B cell (primary cell): Measurements from ENCODE around the gene KHK. TPM values are rescaled to one million over a fixed set of nuclear protein-coding genes. Genes with fewer than 3 reads are reported as not detected.

Experiments used
- ATAC-seq: fragments of 200-7000 bp; cut with Tn5 transposase; one replicate; pipeline ENCODE4 v1.10.0; 2021; ENCODE audit warnings: low read depth, mild to moderate bottlenecking, moderate number of reproducible peaks, moderate library complexity
- CTCF ChIA-PET: fragments of 350-600 bp; sonication (Branson Sonifier 250); formaldehyde crosslinking; loops from one replicate; lab custom pipeline; 2021; ENCODE audit warnings: antibody characterized with exemption, inconsistent platforms; lab: Charles Lee
- POLR2A ChIA-PET: fragments of 350-600 bp; sonication (Branson Sonifier 250); formaldehyde crosslinking; loops from one replicate; lab custom pipeline; 2021; ENCODE audit warnings: antibody characterized with exemption; lab: Charles Lee
- DNase-seq: peaks from one replicate; pipeline ENCODE4 v3.0.0; 2013
- H2AFZ ChIP-seq: 2 replicates; pipeline ENCODE4 v1.6.1; 2012; ENCODE audit warnings: mild to moderate bottlenecking, low read depth, low read length; ENCODE audit not compliant: insufficient read depth, poor library complexity, severe bottlenecking
- H3K27ac ChIP-seq, 2 donors: 1 replicate in 1 of 2; 2 replicates in 1 of 2; pipeline ENCODE4 v1.5.1; 2012 to 2013; ENCODE audit warnings: low read length in 2 of 2, mild to moderate bottlenecking in 2 of 2, moderate library complexity in 1 of 2
- H3K27me3 ChIP-seq, 4 experiments: fragments of 200-600 bp in 1 of 4; sonication (generic) in 1 of 4; replicated peaks in 1 of 4; 1 replicate in 2 of 4; 2 replicates in 2 of 4; pipeline versions ENCODE4 v1.6.1 to v1.7.0; 2013 to 2016; ENCODE audit warnings: low read length in 3 of 4, mild to moderate bottlenecking in 2 of 4, mixed read lengths in 1 of 4, moderate library complexity in 1 of 4; ENCODE audit not compliant: insufficient read depth in 4 of 4, control insufficient read depth in 3 of 4; ENCODE audit errors: control extremely low read depth in 1 of 4
- H3K36me3 ChIP-seq, 2 experiments: replicated peaks in 1 of 2; 1 replicate in 1 of 2; 2 replicates in 1 of 2; pipeline versions ENCODE4 v1.6.1 to v1.7.1; 2013; ENCODE audit warnings: low read length in 1 of 2; ENCODE audit not compliant: insufficient read depth in 2 of 2, control insufficient read depth in 1 of 2; ENCODE audit errors: control extremely low read depth in 1 of 2, extremely low read depth in 1 of 2
- H3K4me1 ChIP-seq, 2 donors: fragments of 200-600 bp in 1 of 2; sonication (generic) in 1 of 2; 1 replicate in 1 of 2; 2 replicates in 1 of 2; pipeline versions ENCODE4 v1.5.1 to v1.6.1; 2013 to 2017; ENCODE audit warnings: low read length in 2 of 2; ENCODE audit not compliant: control insufficient read depth in 2 of 2, insufficient read depth in 2 of 2
- H3K4me2 ChIP-seq: replicated peaks from 2 replicates; pipeline ENCODE3; 2012; ENCODE audit warnings: mild to moderate bottlenecking, low read depth, low read length; ENCODE audit not compliant: poor library complexity, severe bottlenecking
- H3K4me3 ChIP-seq, 5 experiments: fragments of 200-600 bp in 1 of 5; sonication (generic) in 1 of 5; 1 replicate in 3 of 5; 2 replicates in 2 of 5; pipeline versions ENCODE4 v1.5.1 to v1.7.0; 2011 to 2016; ENCODE audit warnings: low read length in 4 of 5, mild to moderate bottlenecking in 4 of 5, low read depth in 2 of 5, control low read depth in 1 of 5, moderate library complexity in 1 of 5; ENCODE audit not compliant: insufficient read depth in 1 of 5; ENCODE audit errors: control extremely low read depth in 1 of 5, extremely low read depth in 1 of 5
- H3K79me2 ChIP-seq: fragments of 200-600 bp; sonication (generic); one replicate; pipeline ENCODE4 v1.6.0; 2016; ENCODE audit warnings: low read length; ENCODE audit not compliant: control insufficient read depth, insufficient read depth
- H3K9ac ChIP-seq: fragments of 200-600 bp; sonication (generic); 2 replicates; pipeline ENCODE4 v1.6.1; 2017; ENCODE audit warnings: mild to moderate bottlenecking, low read length, moderate library complexity
- H3K9me3 ChIP-seq, 3 donors: one replicate each; pipeline versions ENCODE4 v1.6.1 to v1.7.1; 2013; ENCODE audit warnings: low read length in 2 of 3; ENCODE audit not compliant: control insufficient read depth in 2 of 3, insufficient read depth in 1 of 3; ENCODE audit errors: control extremely low read depth in 1 of 3
- H4K20me1 ChIP-seq: 2 replicates; pipeline ENCODE4 v1.6.0; 2012; ENCODE audit warnings: mild to moderate bottlenecking, low read length; ENCODE audit not compliant: insufficient read depth, control insufficient read depth, poor library complexity, severe bottlenecking
- H3K27ac Mint-ChIP-seq: one replicate; pipeline ENCODE4 v1.8.0; 2021; ENCODE audit warnings: mixed read lengths
- H3K27me3 Mint-ChIP-seq: one replicate; pipeline ENCODE4 v1.8.0; 2021; ENCODE audit warnings: mixed read lengths
- H3K4me1 Mint-ChIP-seq: one replicate; pipeline ENCODE4 v1.8.0; 2021; ENCODE audit warnings: mixed read lengths
- H3K4me3 Mint-ChIP-seq: one replicate; pipeline ENCODE4 v1.8.0; 2021; ENCODE audit warnings: mixed read lengths
- H3K9me3 Mint-ChIP-seq: one replicate; pipeline ENCODE4 v1.8.0; 2022; ENCODE audit warnings: mixed read lengths; ENCODE audit not compliant: insufficient read depth
- EZH2 ChIP-seq: IDR thresholded peaks from 2 replicates; pipeline ENCODE4 v1.6.1; 2012; ENCODE audit warnings: borderline replicate concordance, low read depth, mild to moderate bottlenecking, moderate library complexity, low read length; ENCODE audit not compliant: insufficient read depth, poor library complexity, severe bottlenecking
- WGBS: methylation state at CpG from one replicate; pipeline ENCODE4 v1.1.5; 2013; ENCODE audit warnings: missing lambda C conversion rate; ENCODE audit not compliant: insufficient coverage; 5-methylcytosine and 5-hydroxymethylcytosine counted together
- intact Hi-C: fragments of 100-400 bp; cut with micrococcal nuclease; formaldehyde crosslinking; loops from one replicate; pipeline ENCODE4 v1.10.0; 2022
- polyA plus RNA-seq: library from polyadenylated mRNA; depleted of rRNA; stranded (reverse); fragments of >200 nt; gene quantifications from 2 replicates; pipeline ENCODE4 v1.2.3, GENCODE V29; 2012
- total RNA-seq, 2 donors: library from RNA; stranded (reverse); fragments of 120-200 nt in 1 of 2; gene quantifications; 1 replicate in 1 of 2; 2 replicates in 1 of 2; pipeline versions ENCODE4 v1.2.3 to v1.2.4, GENCODE V29; 2013 to 2022
- TF ChIP-seq, protein P1 (sequence below): fragments of 200-600 bp; IDR thresholded peaks from one replicate; pipeline ENCODE4 v1.8.0; 2022; ENCODE audit warnings: antibody characterized with exemption, mild to moderate bottlenecking

The KHK gene
- total and polyA plus RNA-seq, 2 donors (not counting 1 experiment from before 2014, with no cell fraction given) = 3.3 to 4.0 TPM

DNA sequence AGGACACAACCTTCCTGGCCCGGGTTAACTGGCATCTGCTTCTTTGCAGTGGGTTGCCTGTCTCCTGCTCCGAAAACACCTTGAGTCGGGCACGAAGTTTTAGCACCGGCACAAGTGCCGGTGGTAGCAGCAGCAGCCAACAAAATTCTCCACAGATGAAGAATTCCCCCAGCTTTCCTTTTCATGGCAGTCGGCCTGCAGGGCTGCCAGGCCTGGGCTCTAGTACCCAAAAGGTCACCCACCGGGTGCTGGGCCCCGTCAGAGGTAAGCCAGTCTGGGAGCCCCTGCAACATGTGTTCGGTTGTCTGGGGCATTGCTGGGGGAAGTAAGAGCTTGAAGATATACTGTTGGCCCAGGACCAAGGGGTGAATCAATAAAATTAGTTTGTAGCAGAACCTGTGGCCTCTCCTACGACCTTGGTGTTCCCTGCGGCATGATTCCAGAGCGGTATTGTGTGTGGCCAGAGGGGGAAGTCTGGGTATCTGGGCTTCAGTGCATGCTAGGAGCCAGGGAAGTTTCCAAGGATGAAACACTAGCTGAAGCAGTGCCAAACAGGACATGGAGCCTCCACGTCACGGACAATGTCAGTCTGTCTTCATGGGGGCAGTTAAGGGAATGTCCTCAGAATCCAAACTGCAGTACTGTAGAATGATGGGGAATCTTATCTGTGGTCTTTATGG, 27.3 kb upstream of the KHK start:
- Mint-ChIP-seq H3K4me3 (no peak overlapping the region), H3K9me3 (no peaks in the 10 kb centered on the region)
- intact Hi-C loops = no loop called here

DNA sequence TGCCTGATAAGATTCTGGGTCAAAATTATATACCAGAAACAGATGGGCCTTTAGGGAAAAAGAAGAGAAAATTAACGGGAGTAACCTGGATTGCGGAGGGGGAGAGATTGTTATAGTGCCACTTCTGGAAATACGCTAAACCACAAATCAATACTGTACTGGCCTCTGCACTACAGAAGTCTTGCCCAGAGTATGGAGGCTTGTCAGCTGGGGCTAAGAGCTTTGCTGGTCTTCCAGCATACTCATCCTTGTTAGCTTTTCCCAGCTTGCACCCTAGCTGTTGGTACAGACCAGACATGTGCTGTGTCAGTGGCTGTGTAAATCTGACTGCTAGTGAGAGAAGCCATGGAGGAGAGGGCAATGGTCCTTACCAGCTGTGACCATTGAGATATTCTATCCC, 26.2 kb upstream of the KHK start:
- no peak overlapping the region for H3K4me3 Mint-ChIP-seq
- no peaks in the 10 kb centered on the region for H3K27me3 Mint-ChIP-seq

More for the DNA sequence above, 27.3 kb upstream of the KHK start:
- ATAC-seq (no peak), DNase-seq (no peak)
- peaks cover 0 to 26% of the 10 kb centered on the region in 2 experiments for H3K36me3 ChIP-seq
- H3K79me2 ChIP-seq = no peaks in the 10 kb centered on the region
- no peaks in the 10 kb centered on the region for H3K4me1 ChIP-seq
- H3K9me3 ChIP-seq = no peaks in the 10 kb centered on the region
- H3K27ac Mint-ChIP-seq = no peak overlapping the region
- no peak overlapping the region for H3K27ac ChIP-seq
- H3K4me1 Mint-ChIP-seq = no peaks in the 10 kb centered on the region
- POLR2A ChIA-PET = no interaction called here
- no peak overlapping the region for H2AFZ ChIP-seq
- CTCF ChIA-PET = interaction anchor here (1.2 kb wide), 1 partner anchor 9 kb away, joined by 3 read pairs; no protein-coding TSS in a partner anchor
- TF ChIP-seq, protein P1, sequence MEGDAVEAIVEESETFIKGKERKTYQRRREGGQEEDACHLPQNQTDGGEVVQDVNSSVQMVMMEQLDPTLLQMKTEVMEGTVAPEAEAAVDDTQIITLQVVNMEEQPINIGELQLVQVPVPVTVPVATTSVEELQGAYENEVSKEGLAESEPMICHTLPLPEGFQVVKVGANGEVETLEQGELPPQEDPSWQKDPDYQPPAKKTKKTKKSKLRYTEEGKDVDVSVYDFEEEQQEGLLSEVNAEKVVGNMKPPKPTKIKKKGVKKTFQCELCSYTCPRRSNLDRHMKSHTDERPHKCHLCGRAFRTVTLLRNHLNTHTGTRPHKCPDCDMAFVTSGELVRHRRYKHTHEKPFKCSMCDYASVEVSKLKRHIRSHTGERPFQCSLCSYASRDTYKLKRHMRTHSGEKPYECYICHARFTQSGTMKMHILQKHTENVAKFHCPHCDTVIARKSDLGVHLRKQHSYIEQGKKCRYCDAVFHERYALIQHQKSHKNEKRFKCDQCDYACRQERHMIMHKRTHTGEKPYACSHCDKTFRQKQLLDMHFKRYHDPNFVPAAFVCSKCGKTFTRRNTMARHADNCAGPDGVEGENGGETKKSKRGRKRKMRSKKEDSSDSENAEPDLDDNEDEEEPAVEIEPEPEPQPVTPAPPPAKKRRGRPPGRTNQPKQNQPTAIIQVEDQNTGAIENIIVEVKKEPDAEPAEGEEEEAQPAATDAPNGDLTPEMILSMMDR = no peak
- no peak for TF ChIP-seq EZH2
- WGBS = 99% methylated on average over 14 of the region's 15 CpGs
- H3K27me3 Mint-ChIP-seq = no peaks in the 10 kb centered on the region
- H3K4me3 ChIP-seq = no peak overlapping the region
- H3K4me2 ChIP-seq = no peak overlapping the region
- H4K20me1 ChIP-seq = no peaks in the 10 kb centered on the region
- no peak overlapping the region for H3K9ac ChIP-seq
- no peaks in the 10 kb centered on the region for H3K27me3 ChIP-seq

More for the DNA sequence above, 26.2 kb upstream of the KHK start:
- Mint-ChIP-seq H3K9me3 (no peaks in the 10 kb centered on the region), H3K27ac (no peak overlapping the region), H3K4me1 (peaks cover 1% of the 10 kb centered on the region)
- no peak overlapping the region for H3K4me2 ChIP-seq
- H3K27ac ChIP-seq = no peak overlapping the region
- no CpG with 5 or more reads among the region's 3 CpGs for WGBS
- no peaks in the 10 kb centered on the region for H4K20me1 ChIP-seq
- H3K36me3 ChIP-seq = peaks cover 0 to 21% of the 10 kb centered on the region in 2 experiments
- H3K9me3 ChIP-seq = no peaks in the 10 kb centered on the region
- no peak for TF ChIP-seq EZH2
- TF ChIP-seq, protein P1 = no peak
- H3K4me3 ChIP-seq = no peak overlapping the region
- ATAC-seq = no peak
- ChIA-PET POLR2A (no interaction called here), CTCF (no interaction called here)
- no peaks in the 10 kb centered on the region for H3K27me3 ChIP-seq
- no peaks in the 10 kb centered on the region for H3K79me2 ChIP-seq
- no peaks in the 10 kb centered on the region for H3K4me1 ChIP-seq
- intact Hi-C loops = no loop called here
- H3K9ac ChIP-seq = no peak overlapping the region
- no peak for DNase-seq
- no peak overlapping the region for H2AFZ ChIP-seq
